Measurements from ENCODE around the gene ETFB.

ETFB gene

DNA sequence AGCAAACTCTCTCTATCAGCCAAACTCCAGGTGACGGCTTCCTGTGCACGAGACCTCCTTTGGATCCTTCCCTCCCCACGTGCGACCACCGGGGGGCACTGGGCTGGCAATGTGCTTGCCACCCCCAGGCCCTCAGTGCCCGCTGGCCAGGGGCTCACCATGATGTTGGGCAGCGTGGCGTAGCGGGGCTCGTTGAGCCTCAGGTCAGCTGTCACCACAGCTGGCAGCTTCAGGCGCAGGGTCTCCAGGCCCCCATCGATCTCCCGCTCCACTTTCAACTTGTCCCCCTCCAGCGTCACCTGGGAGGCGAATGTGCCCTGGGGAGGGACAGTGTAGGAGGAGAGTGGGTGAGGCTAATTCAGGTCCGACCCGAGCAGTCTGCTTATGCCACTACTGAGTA is 19.4 kb downstream of the ETFB start:
- no peak for DNase-seq

DNA sequence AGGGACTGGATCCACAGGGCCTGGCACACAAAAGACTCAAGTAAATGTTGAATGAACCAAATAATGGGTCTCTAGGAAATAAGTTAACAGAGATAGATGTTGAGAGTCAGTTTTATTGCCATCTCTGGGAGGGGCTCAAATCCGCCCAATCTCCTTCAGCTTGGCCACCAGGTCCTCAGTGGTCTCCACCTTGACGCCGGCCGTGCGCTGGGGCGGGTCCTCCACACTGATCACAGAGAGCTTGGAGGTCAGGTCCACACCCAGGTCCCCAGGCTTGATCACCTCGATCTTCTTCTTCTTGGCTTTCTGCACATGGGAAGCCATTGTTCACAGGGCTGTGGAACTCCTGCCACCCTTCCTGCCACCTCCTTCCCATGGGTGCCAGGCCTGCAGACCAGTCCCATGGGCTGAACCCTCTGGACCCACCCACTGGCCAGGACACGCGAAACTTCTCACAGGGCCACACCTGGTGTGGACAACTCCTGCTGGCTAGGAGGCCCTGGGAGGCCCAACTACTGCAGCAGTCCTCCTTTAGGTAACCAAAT is 21.0 kb downstream of the ETFB start:
- DNase-seq = no peak

DNA sequence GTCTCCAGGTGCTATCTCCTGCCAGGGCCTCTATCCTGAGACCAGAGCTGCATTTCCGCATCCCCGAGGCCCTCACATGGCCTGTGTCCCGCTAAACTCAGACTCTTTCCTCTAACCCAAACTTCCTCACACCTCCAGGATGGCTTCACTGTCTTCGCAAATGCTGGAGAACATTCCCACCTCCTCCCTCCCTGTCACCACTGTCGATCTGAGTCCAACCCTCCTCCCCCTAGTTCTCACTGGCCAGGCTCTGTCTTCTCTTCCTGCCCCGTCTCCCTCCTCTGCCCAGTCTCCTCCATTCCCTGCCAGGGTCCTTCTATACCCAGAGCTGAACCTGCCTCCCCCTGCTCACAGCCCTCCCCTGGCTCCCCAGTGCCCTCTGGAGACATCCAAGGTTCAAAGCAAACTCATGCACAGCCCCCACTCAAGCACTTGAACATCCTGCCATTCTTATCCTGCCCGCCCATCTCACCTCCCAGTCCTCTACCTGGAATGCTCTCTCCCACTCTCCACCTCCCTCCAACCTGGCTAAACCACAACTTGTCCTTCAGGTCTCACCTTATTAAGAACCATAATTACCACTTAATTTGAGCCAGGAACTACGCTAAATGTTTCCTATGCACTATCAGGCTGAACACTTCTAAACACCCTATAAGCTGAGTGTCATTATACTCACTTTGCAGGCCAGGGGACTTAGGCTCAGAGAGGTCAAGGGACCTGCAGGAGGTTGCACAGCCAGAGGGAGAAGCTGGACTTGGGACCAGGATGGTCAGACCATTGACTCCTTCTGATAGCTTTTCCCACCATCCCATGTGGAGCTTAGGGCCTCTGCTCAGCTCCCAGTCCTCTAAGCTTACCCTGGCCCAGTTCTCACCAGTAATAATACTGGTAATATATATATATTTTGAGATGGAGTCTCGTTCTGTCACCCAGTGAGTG is 23.3 kb downstream of the ETFB start:
- no peak for DNase-seq

DNA sequence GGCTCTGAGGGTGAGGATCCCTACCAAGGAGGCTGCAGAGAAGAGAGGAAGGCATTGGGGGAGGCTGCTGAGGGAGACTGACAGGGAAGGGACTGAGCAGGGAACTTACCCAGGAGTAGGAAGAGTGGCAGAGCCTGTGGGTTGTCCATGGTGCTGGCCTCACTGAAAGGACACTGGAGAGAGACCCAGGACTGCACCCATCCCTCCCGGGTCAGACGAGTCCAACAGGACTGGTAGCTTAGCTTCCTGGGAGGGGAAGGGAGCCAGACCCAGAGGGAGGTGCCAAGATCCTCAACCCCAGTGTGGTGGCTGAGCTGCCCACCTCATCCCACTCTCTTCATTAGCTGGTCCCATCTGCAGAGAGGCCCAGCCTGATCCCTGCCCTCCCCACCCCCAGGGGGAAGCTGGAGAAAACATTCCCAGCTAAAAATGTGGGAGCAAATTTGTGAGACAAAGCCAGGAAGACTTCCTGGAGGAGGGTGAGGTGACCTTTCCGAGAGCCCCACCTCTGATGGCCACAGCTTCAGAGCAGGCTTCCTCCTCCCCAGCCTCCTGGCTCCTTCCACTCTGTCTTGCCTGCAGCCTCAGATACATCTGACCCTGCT is 24.1 kb downstream of the ETFB start, which contains the start of gene VSIG10L:
VSIG10L (minus strand) TSS at position 164 of the 605 bp plus-strand sequence; CDS start at position 149, 15 bp downstream.
- DNase-seq = no peak

DNA sequence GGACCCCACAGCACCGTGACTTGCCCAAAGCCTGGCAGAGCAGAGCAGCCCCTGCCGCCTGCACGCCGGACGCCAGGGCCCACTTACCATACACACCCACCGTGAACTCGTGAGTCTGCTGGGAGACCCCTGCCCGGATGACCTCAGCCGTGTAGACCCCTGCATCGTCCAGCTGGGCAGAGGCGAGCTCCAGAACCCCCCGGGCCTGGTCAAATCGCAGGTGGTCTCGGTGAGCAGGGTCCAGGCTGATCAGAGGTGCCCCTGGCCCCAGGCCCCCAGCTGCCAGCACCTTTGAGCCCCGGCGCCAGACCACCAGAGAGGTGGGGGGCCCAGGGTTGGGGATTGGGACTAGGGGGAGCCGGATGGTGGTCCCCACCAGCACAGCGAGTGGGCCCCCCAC is 25.1 kb downstream of the ETFB start:
- no peak for DNase-seq

DNA sequence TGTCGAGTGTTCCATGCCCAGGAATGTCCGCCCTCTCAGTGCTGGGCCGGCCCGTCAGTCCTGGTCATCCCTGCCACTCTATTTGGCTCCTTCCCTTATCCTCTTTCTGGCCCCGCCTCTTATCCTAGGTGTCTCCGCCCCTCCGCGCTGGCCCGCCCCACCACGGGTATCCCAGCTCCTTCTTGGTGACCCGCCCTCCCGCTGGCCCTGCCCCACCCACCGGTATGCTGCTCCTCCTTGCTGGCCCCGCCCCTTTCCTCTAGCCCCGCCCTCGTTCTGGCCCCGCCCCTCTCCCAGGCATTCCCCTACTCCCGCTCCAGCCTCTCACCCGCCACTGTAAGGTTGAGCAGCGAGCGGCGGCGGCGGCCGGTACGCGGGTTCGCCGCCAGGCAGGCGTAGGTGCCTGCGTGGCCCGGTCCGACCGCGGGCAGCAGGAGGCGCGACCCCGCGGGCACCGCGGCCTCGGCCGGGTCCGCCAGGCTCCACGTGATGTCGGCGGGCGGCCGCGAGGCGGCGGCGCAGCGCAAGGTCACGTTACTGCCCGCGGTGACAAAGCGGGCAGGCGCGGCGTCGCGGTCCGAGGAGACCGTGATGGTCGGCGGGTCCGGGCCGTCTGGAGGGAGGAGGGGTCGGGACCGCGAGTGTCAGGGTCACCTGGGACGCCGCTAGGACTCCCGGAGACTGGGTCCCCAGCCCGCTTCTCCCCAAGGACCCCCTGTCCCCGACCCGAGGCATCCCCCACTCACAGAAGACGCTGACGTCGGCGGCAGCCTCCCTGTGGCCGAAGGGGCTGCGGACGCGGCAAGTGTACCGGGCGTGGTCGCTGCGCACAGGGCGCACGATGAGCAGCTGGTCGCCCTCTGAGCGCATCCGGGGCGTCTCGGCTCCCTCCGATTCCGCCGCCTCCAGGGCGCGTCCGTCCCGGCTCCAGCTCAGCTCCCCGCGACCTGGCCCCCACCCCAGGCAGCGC is 26.2 kb downstream of the ETFB start:
- no peak for DNase-seq

DNA sequence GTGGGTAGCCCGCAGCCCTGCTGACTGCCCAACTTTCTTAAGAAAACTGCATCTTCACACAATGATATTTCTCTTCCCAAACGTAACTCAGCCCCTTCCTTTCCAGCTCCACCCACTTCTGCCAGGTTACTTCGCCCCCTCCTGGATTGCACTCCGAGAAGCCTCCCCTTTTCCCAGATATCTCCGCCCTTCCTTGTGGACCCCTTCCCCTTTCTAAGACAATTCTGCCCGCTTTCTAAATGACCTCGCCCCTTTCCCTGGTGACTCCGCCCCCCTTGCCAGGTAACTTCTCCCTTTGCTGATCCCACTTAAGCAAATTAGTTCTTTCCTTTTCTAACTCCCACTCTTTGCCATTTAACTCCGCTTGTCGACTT is 26.9 kb downstream of the ETFB start:
- no peak for DNase-seq

DNA sequence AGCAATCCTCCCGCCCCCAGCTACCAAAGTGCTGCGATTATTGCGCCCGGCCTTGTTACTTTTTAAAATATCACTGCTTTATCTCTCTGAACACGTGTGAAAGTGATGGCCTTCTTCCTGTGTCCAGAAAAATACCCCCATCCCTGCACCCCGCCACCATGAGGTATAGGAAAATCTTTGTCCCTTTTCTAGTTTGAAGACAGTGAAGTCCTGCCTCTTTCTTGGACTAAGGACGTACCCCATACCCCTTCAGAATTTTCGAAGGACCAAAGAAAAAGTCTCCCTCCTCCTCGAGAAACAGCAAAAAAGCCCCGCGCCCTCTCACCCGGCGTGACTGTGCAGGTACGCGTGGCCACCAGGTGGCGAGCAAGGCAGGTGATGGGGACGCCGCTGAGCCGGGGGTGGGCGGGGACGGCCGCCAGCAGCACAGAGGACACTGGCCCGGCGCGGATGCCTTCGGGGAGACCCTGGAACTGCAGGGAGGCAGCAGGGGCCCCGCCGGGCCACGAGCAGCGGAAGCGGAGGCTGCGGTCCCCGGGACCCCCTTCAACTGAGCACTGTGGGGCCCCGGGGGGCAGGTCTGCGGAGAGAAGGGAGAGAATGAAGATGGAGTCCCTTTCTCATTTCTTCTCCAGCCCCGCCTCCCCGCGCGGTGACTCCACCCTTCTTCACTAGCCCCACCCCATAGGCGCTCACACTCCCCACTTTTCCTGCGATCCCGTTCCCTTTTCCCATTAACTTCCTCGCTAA is 27.4 kb downstream of the ETFB start:
- no peak for DNase-seq

DNA sequence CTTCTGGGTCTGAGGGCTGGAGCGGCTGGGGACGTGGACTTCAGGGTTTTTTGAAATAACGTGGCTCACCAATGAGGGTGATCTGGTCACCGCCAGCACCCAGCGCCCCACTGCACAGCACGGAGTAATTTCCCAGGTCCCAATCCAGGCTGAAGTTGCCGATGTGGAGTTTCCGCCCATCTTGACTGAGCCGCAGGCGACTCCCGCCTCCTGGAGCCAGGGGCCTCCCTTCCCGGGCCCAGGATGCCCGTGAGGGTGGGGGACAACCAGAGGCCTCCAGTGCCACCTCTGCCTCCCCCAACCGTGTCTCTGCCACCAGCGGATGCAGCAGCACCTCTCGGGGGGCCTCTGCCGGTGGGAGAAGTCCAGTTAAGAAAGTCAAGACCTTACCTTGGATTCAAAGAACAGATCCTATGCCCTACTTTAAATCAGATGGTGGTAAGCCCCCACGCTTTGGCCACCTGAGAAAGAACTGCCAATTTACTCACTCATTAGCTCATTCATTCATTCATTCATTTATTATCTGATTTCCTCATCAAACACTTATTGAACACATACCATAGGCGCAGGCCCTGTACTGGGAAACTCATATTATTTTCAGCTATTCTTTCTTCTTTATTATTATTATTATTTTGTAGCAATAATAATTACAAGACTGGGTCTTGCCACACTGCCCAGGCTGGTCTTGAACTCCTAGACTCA is 28.2 kb downstream of the ETFB start:
- no peak for DNase-seq

DNA sequence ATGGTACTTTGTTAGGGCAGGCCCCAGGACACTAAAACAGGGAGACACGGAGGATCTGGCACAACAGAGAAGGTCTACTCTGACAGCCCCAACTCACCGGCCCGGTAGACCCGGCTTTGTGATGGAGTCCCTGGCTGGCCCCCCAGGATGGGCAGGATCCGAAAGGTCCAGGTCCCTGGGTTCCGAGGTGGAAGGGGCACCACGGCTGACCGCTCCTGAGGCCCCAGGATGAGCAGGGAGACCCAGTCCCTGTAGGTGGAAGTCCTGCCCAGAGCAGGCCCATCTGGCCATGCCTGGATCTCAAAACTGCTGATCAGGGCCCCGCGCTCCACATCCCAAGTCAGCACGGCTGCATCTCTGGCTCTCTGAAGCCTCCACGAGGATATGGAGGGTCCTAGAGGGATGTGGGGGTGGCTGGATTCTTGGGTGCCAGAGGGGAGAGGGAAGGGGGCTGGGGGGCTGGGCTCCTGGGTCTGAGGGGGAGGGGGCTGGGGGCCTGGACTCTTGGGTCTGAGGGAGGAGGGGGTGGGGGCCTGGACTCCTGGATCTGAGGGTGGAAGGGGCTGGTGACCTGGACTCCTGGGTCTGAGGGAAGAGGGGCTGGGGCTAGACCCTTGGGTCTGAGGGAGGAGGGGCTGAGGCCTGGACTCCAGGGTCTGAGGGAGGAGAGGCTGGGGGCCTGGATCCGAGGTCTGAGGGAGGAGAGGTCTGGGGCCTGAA is 28.9 kb downstream of the ETFB start:
- DNase-seq = no peak

DNA sequence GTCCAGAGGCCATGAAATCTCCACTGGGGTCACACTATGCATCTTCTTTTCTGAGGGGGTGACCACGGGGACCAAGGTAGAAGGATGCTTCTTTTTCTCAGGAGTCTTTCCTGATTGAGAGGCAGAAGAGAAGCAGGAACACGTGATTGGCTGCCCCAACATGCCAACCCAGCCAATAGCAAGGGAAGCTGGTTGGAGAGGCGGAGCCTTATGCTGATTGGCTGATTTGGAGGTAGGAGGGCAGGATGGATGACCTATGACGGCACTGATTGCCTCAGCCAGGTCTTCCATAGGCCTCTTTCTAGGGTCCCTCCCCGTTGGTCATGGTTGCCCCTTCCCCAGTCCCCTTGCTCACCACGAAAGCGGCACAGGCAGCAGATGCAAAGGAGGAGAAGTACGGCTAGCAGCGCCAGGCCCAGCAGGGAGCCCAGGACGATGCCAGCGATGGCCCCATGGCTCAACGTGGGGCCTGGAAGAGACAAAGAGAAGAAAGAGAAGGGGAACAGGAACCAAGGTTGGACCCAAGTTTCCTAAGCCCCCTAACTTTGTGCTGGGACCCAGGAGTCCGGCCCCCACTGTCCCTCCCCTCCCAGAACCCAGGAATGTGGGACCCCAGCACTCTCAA is 32.2 kb downstream of the ETFB start:
- DNase-seq = no peak

DNA sequence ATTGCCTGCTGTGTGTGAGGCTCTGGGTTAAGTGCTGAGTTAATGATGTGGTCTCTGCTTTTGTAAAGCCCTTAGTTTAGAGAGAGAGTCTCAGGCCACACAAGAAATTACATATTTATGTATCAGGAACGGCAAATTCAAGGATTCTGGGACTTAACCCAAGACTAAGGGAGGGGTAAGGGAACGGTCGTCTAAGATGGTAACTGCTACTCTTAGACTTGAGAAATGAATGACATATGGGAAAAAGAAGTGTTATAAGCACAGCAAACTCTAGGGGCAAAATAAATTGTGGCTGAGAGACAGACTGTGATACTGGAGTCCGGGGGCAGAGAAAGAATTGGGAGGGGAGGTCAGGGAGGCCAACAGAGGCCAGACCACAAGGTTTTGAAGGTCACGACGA is 34.5 kb downstream of the ETFB start:
- DNase-seq = no peak

DNA sequence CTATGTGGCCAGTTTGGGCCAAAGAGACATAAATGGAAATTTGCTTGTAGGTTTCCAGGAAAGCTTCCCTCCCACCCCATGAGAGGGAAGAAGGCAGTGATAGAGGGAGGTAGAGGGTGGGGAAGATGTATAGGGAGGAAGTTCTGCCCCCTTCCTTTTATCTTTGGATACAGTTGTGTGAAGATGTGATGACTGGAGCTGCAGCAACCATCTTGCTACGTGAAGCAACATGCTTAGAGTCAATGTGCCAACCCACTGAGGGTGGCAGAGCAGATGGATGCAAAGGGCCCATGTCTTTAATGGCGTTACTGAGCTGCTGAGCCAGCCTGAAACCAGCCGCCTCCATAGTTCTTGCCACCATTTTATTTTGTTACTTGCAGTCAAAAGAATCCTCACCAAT is 35.0 kb downstream of the ETFB start:
- DNase-seq = no peak

DNA sequence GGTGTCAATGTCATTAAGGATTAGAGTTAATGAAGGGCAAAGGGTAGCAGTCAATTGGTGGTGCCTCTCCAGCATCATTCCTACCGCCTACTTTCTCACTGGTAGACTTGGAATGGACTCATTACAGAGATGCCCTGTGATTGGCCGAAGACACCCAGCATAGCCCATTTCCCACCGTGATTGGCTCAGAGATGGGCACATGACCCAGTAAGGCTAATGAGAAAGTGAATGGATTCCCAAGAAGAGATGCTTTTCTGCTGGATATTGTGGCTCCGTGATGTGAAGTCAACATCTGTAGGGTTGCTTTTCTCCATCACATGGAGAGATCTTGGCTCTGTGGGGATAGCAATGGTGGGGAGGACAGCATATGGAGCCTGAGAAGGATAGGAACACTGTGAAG is 35.8 kb downstream of the ETFB start:
- DNase-seq = no peak

DNA sequence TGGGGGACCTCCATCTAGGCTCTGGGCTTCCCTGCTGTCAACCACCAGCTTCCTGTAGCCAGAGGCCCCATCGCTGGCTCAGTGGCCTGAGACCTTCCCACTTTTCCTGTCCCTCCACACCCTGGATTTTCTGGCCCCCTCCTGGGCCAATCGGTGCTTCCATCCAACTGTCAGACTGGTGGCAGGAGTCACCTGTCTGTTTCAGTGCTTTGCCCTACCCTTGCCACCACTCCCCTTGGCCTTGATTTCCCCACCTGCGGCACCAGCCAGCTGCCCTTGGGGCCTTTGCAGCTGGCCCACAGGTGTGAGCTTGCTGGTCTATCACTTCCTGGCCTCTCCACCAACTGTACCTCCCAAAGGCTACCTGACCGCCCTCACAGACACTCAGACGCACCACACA is 36.8 kb downstream of the ETFB start:
- DNase-seq = no peak

DNA sequence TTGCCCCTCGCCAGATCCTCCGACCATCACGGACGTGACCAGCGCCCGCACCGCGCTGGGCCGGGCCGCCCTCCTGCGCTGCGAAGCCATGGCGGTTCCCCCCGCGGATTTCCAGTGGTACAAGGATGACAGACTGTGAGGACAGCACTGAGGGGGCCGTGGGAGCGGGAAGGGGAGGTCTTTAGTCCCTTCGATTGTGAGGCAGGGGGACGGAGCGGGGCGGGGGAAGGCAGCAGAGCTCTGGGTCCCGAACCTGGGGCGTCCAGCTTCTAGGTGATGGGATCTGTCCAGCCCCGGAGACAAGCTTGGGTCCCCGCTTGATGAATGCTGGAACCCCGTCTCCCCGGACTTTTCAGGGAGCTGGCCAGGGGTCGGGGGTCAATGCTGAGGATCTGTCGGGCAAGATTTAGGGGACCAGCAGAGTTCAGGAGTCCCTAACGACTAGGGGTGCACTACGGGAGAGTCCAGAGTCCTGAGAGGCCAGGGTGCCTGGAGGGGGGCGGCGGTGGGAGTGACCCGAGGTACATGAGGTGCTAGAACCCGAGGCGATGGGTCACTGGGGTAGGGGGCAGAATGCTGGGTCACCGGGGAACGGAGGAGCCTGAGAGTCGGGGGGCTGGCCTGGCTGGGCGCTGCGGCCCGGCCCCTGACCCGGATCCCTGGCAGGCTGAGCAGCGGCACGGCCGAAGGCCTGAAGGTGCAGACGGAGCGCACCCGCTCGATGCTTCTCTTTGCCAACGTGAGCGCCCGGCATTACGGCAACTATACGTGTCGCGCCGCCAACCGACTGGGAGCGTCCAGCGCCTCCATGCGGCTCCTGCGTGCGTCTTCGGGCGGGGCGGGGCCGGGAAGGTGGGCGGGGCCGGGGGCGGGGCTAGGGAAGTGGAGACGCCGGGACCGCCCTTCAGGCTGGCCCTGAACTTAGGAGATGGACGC is 38.9 kb downstream of the ETFB start:
- DNase-seq = no peak

DNA sequence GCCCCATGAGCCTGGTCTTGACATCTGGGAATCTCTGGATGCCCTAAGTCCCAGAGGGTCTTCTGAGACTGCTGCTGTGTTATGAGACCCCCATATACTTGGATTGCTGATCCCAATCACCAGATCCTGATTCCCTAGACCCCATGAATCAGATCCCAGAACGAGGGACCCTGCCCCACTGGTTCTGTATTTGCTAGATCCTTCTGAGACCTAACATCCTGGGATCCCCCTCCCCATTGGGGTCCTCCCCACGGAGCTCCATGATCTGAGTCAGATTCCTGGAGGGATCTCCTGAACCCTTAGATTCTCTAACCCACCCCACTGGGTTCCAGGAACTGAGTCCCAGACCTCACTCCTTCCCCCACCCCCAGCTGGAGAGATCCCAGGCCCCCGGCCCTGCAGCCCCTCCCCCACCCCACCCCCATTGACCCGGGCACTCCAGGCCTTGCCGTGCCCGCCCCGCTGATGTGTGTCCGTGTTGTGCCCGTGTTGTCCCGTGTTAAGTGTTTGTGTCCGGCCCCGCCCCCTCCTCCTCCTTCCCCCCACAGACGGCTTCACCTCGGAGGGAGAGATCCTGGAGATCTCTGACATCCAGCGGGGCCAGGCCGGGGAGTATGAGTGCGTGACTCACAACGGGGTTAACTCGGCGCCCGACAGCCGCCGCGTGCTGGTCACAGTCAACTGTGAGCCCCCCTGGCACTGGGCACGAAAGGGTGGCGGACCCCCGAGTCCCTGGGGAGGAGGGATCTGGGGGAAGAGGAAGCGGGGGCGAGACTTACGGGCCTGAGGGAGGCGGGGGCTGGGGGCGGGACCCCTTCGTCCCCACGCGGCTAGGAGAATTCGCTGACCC is 39.7 kb downstream of the ETFB start:
- no peak for DNase-seq
